GM18511 (cell line): ENCODE measurements around the gene BMPR2.
A peak's percentile ranks its signal among the peaks of the same experiment; 100 is the strongest.
"Not testable (repeated sequence)": the region's sequence is repeated elsewhere in the genome, so short reads cannot be mapped to it uniquely, and the experiment has no call there.

Experiments used
- ATAC-seq: cut with Tn5 transposase; IDR thresholded peaks from one replicate; pipeline ENCODE4 v1.9.1; 2021; ENCODE audit warnings: mild to moderate bottlenecking, moderate library complexity; ENCODE audit not compliant: unreplicated experiment

BMPR2 gene

GRCh38 chr2:202375609-202376408 is at the start of gene BMPR2:
TSS of gene BMPR2 (plus strand) at chr2:202376327. CDS start at chr2:202377475, 1,148 bp downstream.
- peak; percentile 66 for ATAC-seq

- ATAC-seq, result no peak
Observed at GRCh38 chr2:202327858-202328257, 48.3 kb upstream of the BMPR2 start.

GRCh38 chr2:202335791-202336467 is 40.2 kb upstream of the BMPR2 start:
- no peak for ATAC-seq

GRCh38 chr2:202337151-202337550 is 39.0 kb upstream of the BMPR2 start:
- no peak for ATAC-seq

- ATAC-seq, result no peak
Observed at GRCh38 chr2:202337706-202338346, 38.3 kb upstream of the BMPR2 start.

DNA sequence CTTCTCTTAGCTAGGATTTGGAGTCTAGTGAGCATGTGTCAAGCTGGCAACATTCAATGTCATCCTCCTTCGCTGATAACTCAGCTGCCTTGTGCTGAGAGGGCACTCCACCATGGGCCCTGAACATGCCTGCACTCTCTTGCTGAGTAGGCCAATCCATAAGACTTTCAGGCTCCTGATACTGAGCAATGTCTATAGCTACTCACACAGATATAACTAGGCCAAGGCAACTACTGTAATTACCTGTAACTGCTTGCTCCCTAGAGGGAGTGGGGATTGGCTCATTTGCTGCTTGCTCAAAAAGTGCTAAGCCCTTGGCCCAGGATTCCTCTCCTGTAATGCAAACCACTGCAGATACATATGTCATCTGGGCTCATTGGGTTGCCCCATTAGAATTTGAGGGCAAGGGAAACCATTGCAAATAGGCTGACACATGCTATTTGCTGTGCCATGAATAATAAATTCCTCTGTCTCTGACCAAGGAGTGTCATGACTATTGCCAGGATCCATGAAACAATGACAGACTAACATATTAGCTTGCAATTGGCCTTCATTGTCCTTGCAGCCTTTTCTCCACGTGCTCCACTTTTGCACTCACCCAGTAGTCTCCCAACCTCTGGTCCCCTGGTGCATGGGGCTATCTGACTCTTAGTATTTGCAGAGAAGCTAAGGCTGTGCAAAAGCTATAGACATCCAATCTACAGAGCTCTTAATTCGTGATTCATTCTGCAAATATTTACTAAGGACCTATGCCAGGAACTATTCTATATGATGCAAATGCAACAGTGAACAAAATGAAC is 36.9 kb upstream of the BMPR2 start:
- no peak for ATAC-seq

GRCh38 chr2:202344178-202344577 is 31.9 kb upstream of the BMPR2 start:
- no peak for ATAC-seq

DNA sequence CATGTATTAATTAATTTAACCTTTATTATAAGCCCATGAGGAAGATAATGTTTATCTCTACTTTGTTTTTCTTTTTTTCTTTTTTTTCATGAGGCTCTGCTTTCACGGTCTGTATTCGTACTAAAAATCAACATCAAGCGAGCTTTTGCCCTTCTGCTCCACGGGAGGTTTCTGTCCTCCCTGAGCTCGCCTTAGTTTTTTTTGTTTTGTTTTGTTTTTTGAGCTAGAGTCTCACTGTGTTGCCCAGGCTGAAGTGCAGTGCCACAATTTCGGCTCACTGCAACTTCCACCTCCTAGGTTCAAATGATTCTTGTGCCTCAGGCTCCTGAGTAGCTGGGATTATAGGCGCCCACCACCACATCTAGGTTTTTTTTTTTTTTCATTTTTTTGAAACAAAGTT is 29.9 kb upstream of the BMPR2 start:
- ATAC-seq, result no peak

GRCh38 chr2:202353430-202353829 is 22.7 kb upstream of the BMPR2 start:
- ATAC-seq, result no peak

GRCh38 chr2:202355993-202356505 is 20.1 kb upstream of the BMPR2 start:
- no peak for ATAC-seq

GRCh38 chr2:202358924-202359323 is 17.2 kb upstream of the BMPR2 start:
- ATAC-seq, result not testable (repeated sequence)

- no peak for ATAC-seq
Observed at GRCh38 chr2:202360646-202361045, 15.5 kb upstream of the BMPR2 start.

GRCh38 chr2:202361108-202361507 is 15.0 kb upstream of the BMPR2 start:
- no peak for ATAC-seq

DNA sequence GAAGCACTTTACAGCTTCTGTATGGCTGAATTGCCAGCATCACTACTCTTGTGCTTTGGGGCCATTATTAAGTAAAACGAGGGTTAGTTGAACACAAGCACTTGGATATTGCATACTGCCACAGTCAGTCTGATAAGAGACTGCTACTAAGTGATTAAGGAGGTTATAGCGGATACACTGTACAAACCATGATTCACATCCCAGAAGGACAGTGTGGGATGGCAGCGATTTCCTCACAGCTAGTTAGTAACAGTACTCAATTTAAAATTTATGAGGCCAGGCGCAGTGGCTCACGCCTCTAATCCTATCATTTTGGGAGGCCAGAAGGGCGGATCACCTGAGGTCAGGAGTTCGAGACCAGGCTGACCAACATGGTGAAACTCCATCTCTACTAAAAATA is 2.6 kb upstream of the BMPR2 start:
- ATAC-seq, result no peak

- ATAC-seq, result not testable (repeated sequence)
Observed at GRCh38 chr2:202374383-202374782, 1.7 kb upstream of the BMPR2 start.

DNA sequence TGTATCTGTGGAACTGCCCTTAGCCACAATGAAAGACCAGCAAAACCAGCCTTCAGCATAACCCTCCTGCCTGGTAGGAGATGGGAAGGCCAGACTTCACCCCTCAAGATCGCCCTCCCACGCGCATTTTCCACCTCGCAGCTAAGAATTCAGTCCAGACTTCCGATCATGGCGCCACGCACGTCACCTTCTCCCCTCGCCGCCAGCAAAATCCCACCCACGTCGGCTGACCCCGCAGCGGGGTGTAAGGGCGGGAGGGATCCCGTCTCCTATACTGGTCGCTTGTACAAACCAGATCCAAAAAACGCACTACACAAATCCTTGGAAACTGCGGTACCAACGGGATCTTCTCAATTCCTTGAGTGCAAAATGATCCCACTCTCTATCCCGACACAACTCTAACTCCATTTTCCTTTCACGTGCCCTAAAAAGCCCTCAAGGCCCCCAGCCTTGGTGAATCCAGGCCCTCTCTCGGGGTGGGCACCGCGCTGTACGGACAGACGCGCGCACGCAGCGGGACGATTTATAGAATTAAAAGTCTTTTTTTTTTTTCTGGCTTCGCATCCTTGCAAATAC is 1.0 kb upstream of the BMPR2 start:
- ATAC-seq, result no peak

GRCh38 chr2:202376460-202377206 is 506 bp downstream of the BMPR2 start:
- peak; percentile 27 for ATAC-seq

DNA sequence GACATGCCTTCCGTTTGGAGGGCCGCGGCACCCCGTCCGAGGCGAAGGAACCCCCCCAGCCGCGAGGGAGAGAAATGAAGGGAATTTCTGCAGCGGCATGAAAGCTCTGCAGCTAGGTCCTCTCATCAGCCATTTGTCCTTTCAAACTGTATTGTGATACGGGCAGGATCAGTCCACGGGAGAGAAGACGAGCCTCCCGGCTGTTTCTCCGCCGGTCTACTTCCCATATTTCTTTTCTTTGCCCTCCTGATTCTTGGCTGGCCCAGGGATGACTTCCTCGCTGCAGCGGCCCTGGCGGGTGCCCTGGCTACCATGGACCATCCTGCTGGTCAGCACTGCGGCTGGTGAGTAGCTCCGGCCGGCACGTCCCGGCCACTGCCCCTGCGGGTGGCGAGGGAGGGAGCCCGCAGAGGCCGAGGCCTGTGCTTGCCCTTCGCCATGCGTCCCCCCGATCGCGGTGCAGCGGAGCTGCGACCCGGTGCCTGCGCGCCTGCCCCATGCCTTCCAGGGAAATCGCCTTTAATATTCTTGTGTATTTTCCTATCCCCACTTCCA is 1.2 kb downstream of the BMPR2 start:
- no peak for ATAC-seq

GRCh38 chr2:202378001-202378400 is 1.9 kb downstream of the BMPR2 start:
- no peak for ATAC-seq
